Epithelial cell of esophagus (primary cell): ENCODE measurements around the gene COL8A1.

Source experiments
- DNase-seq: peaks from one replicate; pipeline ENCODE4 v3.0.0; 2010; ENCODE audit warnings: low read depth
- H3K4me3 ChIP-seq: 2 replicates; pipeline ENCODE4 v1.5.1; 2011; ENCODE audit warnings: mild to moderate bottlenecking, low read length, control low read depth
- TF ChIP-seq, protein P1 (sequence below): IDR thresholded peaks from 2 replicates; pipeline ENCODE4 v1.5.1; 2011; ENCODE audit warnings: low read depth, mild to moderate bottlenecking, low read length, control low read depth, inconsistent platforms; ENCODE audit not compliant: insufficient read depth; ENCODE audit errors: missing control alignments

Gene COL8A1

DNA sequence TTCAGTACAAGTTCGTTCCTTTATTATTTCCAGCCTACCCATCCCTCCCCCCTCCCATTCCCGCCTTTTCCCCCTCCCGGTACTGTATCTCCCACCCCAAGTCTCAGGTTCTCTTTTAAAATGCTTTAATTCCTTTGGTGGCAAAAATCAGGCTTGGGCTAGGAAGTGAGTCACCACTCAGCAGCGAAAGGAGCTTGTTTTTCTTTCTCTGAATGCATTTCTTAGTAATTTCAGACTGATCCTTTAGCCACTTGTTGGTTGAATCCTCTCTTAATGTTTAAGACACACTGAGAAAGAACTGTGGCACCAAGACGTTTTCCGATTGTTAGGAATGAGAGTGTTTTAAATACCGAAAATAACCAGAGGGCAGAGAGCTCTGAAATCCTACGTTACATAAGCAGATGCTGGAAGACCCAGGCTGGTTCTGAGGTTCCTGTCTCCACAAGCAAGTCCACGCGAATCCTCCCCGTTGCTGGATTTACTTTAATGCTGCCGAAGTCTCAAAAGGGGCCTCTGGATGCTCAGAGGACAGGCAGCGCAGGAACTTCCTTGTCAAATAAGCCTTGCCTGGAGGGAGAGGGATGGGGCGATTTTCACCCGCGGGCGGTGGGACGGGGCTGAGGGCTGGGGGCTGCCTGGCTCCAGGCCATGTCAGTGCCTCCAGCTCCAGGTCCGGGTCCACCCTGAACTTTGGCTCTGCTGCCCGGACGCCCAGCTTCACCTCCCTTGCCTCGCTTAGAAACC lies 854 bp upstream of the COL8A1 start:
- TF ChIP-seq, protein P1, sequence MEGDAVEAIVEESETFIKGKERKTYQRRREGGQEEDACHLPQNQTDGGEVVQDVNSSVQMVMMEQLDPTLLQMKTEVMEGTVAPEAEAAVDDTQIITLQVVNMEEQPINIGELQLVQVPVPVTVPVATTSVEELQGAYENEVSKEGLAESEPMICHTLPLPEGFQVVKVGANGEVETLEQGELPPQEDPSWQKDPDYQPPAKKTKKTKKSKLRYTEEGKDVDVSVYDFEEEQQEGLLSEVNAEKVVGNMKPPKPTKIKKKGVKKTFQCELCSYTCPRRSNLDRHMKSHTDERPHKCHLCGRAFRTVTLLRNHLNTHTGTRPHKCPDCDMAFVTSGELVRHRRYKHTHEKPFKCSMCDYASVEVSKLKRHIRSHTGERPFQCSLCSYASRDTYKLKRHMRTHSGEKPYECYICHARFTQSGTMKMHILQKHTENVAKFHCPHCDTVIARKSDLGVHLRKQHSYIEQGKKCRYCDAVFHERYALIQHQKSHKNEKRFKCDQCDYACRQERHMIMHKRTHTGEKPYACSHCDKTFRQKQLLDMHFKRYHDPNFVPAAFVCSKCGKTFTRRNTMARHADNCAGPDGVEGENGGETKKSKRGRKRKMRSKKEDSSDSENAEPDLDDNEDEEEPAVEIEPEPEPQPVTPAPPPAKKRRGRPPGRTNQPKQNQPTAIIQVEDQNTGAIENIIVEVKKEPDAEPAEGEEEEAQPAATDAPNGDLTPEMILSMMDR = no peak
- peak; percentile 71 for DNase-seq
- H3K4me3 ChIP-seq = peak overlapping the region; percentile 43

DNA sequence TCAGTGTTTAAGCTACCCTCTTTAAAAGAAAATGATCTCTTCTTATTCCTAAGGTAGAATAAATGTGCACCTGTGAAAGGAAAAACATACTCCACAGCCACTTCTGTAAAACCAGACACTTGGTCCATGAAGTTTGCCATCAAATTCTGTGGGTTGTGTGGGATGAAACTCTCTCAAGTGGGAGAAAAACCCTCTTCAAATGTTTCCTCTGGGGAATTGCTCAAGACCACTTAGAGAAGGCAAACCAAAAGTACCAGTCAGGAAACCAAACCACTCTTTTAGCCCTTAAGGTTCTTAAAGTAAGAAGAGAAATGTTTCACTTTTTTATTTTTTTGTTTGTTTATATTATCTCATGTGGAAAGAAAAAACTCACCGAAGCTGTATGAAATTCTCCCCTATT lies 1.2 kb downstream of the COL8A1 start:
- TF ChIP-seq, protein P1 = no peak
- no peak for DNase-seq
- no peak overlapping the region for H3K4me3 ChIP-seq

DNA sequence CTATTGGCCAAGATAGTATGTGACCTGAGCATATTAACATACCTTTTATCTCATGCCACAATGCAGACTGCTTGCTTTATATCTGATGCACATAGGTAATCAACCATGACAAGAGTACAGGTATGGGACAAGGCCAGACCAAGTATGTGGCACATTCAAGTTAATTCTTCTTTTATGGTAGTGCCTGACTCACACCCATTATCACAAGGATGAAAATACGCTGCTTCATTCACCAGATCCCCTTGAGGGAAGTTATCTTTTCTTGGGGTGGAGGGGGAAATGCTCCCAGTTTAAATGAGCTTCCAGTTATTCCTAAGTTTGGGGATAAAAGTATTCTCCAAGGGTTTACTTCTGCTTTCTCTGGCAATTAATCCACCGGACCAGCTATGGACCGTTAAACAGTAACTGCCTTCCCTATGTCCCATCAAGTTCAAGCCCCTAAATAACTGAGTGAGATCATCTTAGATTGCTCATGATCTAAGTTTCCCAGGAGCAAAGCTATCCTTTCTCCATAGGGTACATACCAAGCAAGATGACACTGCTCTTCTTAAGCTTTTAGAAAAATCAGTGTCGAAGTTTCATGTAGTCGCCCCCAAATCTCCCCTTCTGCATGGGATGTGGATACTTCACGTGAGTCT lies 1.9 kb downstream of the COL8A1 start:
- TF ChIP-seq, protein P1 = no peak
- H3K4me3 ChIP-seq = no peak overlapping the region
- DNase-seq = no peak

DNA sequence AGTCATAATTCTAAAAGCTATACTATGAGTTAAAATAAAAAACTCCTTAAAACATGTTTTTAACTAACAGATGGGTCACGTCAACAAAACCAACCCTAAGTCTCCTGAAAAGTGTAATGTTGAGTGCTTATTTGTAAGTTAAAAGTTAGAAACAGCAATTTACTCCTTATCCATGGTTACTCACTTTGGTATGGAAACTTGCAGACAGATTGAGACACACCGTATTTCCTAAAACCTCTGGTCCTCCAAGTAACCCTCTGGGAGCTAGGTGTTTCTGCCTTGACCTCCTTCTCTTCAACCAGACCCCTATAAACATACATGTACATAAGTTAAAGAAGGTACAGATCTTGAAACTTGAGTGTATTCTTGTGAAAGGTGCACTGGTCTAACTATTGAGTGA lies 3.1 kb downstream of the COL8A1 start:
- H3K4me3 ChIP-seq = no peak overlapping the region
- DNase-seq = no peak
- TF ChIP-seq, protein P1 = no peak

DNA sequence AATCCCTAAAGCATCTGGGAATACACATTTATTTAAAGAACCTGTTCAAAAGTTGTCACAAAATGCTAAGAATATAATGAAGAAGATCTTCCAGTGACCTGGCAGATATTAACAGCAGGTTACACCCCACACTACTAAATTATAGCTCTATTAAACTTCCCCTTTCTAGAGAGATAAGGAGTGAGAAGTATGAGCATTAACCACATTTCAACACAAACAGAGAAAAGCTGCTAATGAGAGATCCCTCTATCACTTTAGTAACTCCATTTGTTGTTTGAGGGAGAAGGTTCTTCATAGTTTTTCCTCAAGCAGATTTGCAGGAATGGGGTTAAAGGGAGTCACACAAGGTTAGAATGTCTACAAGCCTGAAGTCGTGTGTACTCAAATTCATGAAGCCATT lies 3.6 kb downstream of the COL8A1 start:
- no peak for DNase-seq
- H3K4me3 ChIP-seq = no peak overlapping the region
- TF ChIP-seq, protein P1 = no peak

DNA sequence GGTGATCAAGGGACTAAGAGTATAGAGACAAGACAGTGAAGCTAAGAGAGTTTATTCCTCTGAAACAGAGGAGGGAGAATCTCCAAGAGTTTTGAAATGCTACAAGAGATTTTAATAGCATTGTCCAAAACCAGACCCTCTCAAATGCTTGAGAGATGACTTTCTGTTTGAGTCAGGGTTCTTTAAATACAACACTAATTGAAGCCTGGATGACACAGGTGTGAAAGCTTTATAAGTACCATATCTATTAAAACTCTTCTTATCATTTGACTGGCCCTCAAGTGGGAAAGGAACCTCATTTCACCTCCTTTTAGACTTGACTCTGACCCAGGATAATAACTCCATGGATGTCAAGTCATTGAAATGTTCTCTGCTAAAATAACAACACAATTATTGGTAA lies 5.6 kb downstream of the COL8A1 start:
- no peak overlapping the region for H3K4me3 ChIP-seq
- DNase-seq = no peak
- TF ChIP-seq, protein P1 = no peak
